Nephron (organoid): ENCODE data around the gene CACNA2D2.

Source experiments
- H3K27ac Mint-ChIP-seq, 3 experiments: 2 replicates each; pipeline ENCODE4 v1.8.0; 2020; ENCODE audit warnings: mixed read lengths in 3 of 3, mild to moderate bottlenecking in 2 of 3, moderate library complexity in 1 of 3
- H3K27me3 Mint-ChIP-seq: 2 replicates; pipeline ENCODE4 v1.8.0; 2021; ENCODE audit warnings: low read depth, mild to moderate bottlenecking, moderate library complexity, mixed read lengths
- H3K36me3 Mint-ChIP-seq: 2 replicates; pipeline ENCODE4 v1.8.0; 2020; ENCODE audit warnings: low read depth, mixed read lengths
- H3K4me1 Mint-ChIP-seq: 2 replicates; pipeline ENCODE4 v1.8.0; 2020; ENCODE audit warnings: mixed read lengths
- H3K4me3 Mint-ChIP-seq, 3 experiments: 2 replicates each; pipeline ENCODE4 v1.8.0; 2020; ENCODE audit warnings: mild to moderate bottlenecking in 3 of 3, mixed read lengths in 3 of 3, moderate library complexity in 2 of 3
- H3K9me3 Mint-ChIP-seq: 2 replicates; pipeline ENCODE4 v1.8.0; 2020; ENCODE audit warnings: mixed read lengths
- TF ChIP-seq, protein P1 (sequence below), 3 experiments: fragments of 200-600 bp; sonication (generic); IDR thresholded peaks; one replicate each; pipeline ENCODE4 v1.5.0; 2021; ENCODE audit warnings: antibody characterized with exemption in 3 of 3; ENCODE audit not compliant: unreplicated experiment in 3 of 3

CACNA2D2 gene

DNA sequence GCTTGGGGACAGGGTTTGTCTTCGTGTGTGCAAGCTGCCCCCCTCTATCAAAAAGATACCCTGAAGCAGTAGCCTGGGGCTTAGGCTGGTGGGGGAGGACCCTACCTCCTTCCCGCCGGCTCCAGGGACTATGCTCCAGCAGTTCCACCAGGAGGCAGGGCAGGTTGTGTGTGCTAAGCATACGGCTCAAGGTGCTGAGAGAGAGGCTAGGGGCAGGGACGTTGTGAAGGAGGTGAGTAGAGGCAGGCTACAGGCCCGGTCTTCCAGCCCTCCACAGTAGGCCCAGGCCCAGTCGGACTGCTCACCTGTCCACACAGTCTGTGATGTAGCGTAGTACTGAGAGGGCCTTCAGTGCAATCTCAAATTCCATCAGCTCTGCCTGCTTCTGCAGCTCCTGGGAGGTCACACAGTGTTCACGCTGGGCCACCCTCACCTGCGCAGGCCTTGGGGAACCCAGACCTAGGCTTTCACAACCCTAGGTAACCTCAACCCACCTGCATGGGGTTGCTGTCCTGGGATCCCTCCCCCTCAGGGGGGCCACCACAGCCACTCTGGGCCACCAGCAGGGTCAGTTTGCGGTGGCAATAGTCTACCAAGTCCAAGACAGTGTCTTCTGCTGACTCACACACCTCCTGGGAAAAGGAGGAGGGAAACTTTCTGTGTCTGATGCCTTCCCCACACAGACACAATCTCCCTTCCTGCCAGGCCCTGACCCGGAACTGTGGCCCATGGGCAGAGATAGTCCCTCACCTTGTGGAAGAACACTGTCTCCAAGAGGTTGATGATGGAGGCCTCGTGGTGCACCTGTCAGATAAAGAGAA is 160.4 kb downstream of the CACNA2D2 start:
- no peaks in the 10 kb centered on the region for H3K36me3 Mint-ChIP-seq
- TF ChIP-seq, protein P1, sequence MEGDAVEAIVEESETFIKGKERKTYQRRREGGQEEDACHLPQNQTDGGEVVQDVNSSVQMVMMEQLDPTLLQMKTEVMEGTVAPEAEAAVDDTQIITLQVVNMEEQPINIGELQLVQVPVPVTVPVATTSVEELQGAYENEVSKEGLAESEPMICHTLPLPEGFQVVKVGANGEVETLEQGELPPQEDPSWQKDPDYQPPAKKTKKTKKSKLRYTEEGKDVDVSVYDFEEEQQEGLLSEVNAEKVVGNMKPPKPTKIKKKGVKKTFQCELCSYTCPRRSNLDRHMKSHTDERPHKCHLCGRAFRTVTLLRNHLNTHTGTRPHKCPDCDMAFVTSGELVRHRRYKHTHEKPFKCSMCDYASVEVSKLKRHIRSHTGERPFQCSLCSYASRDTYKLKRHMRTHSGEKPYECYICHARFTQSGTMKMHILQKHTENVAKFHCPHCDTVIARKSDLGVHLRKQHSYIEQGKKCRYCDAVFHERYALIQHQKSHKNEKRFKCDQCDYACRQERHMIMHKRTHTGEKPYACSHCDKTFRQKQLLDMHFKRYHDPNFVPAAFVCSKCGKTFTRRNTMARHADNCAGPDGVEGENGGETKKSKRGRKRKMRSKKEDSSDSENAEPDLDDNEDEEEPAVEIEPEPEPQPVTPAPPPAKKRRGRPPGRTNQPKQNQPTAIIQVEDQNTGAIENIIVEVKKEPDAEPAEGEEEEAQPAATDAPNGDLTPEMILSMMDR (IDR thresholded peaks at IDR 0.05; ENCODE audit: unreplicated experiment in 3 of 3): no peak
- H3K9me3 Mint-ChIP-seq: no peaks in the 10 kb centered on the region
- H3K27ac Mint-ChIP-seq: no peak overlapping the region
- peaks cover 29% of the 10 kb centered on the region for H3K4me1 Mint-ChIP-seq
- H3K4me3 Mint-ChIP-seq: no peak overlapping the region
- peaks cover 58% of the 10 kb centered on the region for H3K27me3 Mint-ChIP-seq

DNA sequence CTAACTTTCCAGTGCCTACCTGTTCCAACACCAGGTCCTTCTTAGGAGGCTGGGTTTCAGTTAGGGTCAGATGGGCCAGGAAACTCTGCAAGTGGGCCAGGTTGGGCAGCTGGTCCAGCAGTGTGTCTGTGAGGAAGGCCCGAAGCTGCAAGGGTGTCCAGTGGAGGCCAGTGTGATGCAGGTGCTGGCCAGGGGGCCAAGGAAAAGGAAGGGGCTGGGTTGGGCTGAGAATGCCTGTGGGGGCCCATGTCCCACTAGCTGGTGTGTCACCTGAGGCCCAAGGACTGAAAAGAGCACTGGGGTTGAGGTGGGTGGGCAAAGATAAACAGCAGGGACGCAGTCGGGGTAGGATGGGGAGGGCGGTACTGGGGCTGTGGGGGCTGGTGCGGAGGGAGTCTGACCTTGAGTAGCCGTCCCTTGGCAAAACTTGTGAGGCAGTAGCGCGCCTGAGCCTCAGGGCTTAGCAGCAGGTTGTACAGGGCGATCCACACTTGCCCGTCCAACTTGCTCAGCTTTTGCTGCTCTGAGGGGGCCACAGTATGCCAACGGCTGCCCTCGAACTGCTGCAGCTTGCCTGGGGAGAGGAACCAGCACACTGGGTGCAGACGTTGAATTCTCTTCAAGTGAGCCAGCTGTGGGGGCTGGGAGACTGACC is 161.3 kb downstream of the CACNA2D2 start:
- TF ChIP-seq, protein P1 (IDR thresholded peaks at IDR 0.05; ENCODE audit: unreplicated experiment in 3 of 3): no peak
- Mint-ChIP-seq H3K27ac (no peak overlapping the region), H3K4me3 (peak overlapping the region in 2 of 3 experiments; percentile 37 to 41), H3K4me1 (peaks cover 33% of the 10 kb centered on the region), H3K36me3 (no peaks in the 10 kb centered on the region), H3K27me3 (peaks cover 58% of the 10 kb centered on the region), H3K9me3 (no peaks in the 10 kb centered on the region)

DNA sequence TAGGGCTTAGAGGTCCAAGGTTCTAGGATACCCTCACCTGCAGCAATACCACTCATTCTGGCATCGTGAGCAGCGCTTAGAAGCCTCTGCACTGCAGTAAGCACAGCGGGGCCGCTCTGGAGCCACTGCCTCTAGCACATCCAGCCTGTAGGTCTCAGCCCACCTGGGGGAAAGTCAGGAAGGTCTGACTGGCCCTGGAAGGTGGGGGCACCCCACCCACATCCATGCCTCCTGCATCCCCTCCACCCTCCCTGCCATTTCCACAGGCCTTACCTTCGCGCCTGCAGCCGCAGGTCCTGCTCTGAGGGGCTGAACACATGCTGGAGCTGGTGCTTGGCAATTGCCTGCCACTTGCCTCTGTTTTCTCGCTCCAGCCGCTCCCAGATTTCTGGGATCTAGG is 161.9 kb downstream of the CACNA2D2 start:
- Mint-ChIP-seq H3K4me3 (peak overlapping the region in 2 of 3 experiments; percentile 72 to 78), H3K27me3 (peaks cover 58% of the 10 kb centered on the region), H3K4me1 (peaks cover 34% of the 10 kb centered on the region), H3K36me3 (no peaks in the 10 kb centered on the region), H3K27ac (no peak overlapping the region), H3K9me3 (no peaks in the 10 kb centered on the region)
- TF ChIP-seq, protein P1 (IDR thresholded peaks at IDR 0.05; ENCODE audit: unreplicated experiment in 3 of 3): no peak

DNA sequence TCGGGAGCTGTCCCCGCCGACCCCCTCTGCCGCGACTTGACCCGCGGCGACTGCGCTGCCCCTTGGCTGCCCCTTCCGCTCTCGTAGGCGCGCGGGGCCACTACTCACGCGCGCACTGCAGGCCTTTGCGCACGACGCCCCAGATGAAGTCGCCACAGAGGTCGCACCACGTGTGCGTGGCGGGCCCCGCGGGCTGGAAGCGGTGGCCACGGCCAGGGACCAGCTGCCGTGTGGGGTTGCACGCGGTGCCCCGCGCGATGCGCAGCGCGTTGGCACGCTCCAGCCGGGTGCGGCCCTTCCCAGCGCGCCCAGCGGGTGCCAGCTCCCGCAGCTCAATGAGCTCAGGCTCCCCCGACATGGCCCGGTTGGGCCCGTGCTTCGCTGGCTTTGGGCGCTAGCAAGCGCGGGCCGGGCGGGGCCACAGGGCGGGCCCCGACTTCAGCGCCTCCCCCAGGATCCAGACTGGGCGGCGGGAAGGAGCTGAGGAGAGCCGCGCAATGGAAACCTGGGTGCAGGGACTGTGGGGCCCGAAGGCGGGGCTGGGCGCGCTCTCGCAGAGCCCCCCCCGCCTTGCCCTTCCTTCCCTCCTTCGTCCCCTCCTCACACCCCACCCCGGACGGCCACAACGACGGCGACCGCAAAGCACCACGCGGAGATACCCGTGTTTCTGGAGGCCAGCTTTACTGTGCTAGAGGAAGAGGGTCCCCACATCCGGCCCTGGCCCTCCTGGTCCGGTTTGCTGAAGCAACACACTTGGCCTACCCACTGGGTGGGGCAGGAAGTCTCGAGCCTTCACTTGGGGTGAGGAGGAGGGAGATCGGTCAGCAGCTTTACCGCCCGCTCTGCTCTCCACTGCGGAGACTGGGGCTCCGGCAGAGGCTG is 162.7 kb downstream of the CACNA2D2 start, which contains the start of gene RASSF1:
Gene RASSF1 (minus strand): TSS at position 389 of the 882 bp plus-strand sequence. CDS start 31 bp downstream, at position 358.
- peaks cover 34% of the 10 kb centered on the region for H3K4me1 Mint-ChIP-seq
- no peaks in the 10 kb centered on the region for H3K9me3 Mint-ChIP-seq
- H3K36me3 Mint-ChIP-seq: no peaks in the 10 kb centered on the region
- peak within 1 kb of the TSS; percentile 60 to 96 (median 86) for H3K27ac Mint-ChIP-seq
- peak within 1 kb of the TSS; percentile 81 to 94 (median 89) for H3K4me3 Mint-ChIP-seq
- TF ChIP-seq, protein P1 (IDR thresholded peaks at IDR 0.05; ENCODE audit: unreplicated experiment in 3 of 3): no peak
- H3K27me3 Mint-ChIP-seq: peaks cover 57% of the 10 kb centered on the region

DNA sequence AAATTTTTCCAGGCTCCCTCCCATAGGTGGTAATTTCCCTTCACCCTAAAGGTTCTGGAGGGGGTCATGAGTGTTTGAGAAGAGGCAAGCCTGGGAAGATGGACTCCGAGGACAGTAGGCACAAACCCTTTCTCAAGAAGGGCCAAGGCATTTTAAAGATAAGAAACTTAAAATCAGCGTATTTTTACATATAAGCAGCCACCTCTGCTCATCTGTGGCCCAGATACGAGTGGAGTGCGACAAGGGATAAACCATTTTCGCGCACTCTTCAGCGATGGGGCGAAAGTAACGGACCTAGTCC is 163.3 kb downstream of the CACNA2D2 start:
- H3K27ac Mint-ChIP-seq: peak overlapping the region in 2 of 3 experiments; percentile 20 to 86
- peaks cover 52% of the 10 kb centered on the region for H3K27me3 Mint-ChIP-seq
- TF ChIP-seq, protein P1 (IDR thresholded peaks at IDR 0.05; ENCODE audit: unreplicated experiment in 3 of 3): no peak
- no peaks in the 10 kb centered on the region for H3K36me3 Mint-ChIP-seq
- no peaks in the 10 kb centered on the region for H3K9me3 Mint-ChIP-seq
- peak overlapping the region; percentile 81 to 94 (median 89) for H3K4me3 Mint-ChIP-seq
- peaks cover 34% of the 10 kb centered on the region for H3K4me1 Mint-ChIP-seq
